Fibroblast of skin of left quadriceps (primary cell): ENCODE measurements around the gene TMED8.
"Not testable (repeated sequence)": the region's sequence is repeated elsewhere in the genome, so short reads cannot be mapped to it uniquely, and the experiment has no call there.

Experiments
- DNase-seq, 2 experiments: peaks; one replicate each; pipeline ENCODE4 v3.0.0-alpha.2; 2013; ENCODE audit warnings: low read depth in 2 of 2

The TMED8 gene

GRCh38 chr14:77376771-77377501, at the start of gene TMED8, which contains the start of gene SAMD15:
Gene TMED8, minus strand, starts transcription at chr14:77377094. Its CDS starts 41 bp downstream, at chr14:77377053.
Gene SAMD15, plus strand, starts transcription at chr14:77377379. Its CDS starts 40 bp downstream, at chr14:77377419.
- peak; percentile 48 to 51 for DNase-seq

- DNase-seq = no peak
Observed at GRCh38 chr14:77426396-77426795, 49.5 kb upstream of the TMED8 start.

- no peak for DNase-seq
Observed at GRCh38 chr14:77424862-77425261, 48.0 kb upstream of the TMED8 start.

GRCh38 chr14:77423423-77423822, 46.5 kb upstream of the TMED8 start, which contains the start of gene NOXRED1:
Gene NOXRED1, minus strand, starts transcription at chr14:77423523. Its CDS starts 634 bp downstream, at chr14:77422889.
- no peak for DNase-seq

- DNase-seq = peak; percentile 11 to 15
Observed at GRCh38 chr14:77421201-77421600, 44.3 kb upstream of the TMED8 start.

- DNase-seq = no peak
Observed at GRCh38 chr14:77416836-77417235, 39.9 kb upstream of the TMED8 start.

- DNase-seq = not testable (repeated sequence)
Observed at GRCh38 chr14:77416098-77416497, 39.2 kb upstream of the TMED8 start.

- not testable (repeated sequence) for DNase-seq
Observed at GRCh38 chr14:77415403-77416030, 38.6 kb upstream of the TMED8 start.

- no peak for DNase-seq
Observed at GRCh38 chr14:77409131-77409533, 32.2 kb upstream of the TMED8 start.

- DNase-seq = no peak
Observed at GRCh38 chr14:77407158-77407557, 30.3 kb upstream of the TMED8 start.

- DNase-seq = no peak
Observed at GRCh38 chr14:77406718-77407117, 29.8 kb upstream of the TMED8 start.

- no peak for DNase-seq
Observed at GRCh38 chr14:77406086-77406485, 29.2 kb upstream of the TMED8 start.

GRCh38 chr14:77403768-77404167, 26.9 kb upstream of the TMED8 start:
- no peak for DNase-seq

- DNase-seq = no peak
Observed at GRCh38 chr14:77400216-77400615, 23.3 kb upstream of the TMED8 start.

GRCh38 chr14:77390188-77390587, 13.3 kb upstream of the TMED8 start:
- DNase-seq = no peak

- no peak for DNase-seq
Observed at GRCh38 chr14:77378701-77379100, 1.8 kb upstream of the TMED8 start.

- no peak for DNase-seq
Observed at GRCh38 chr14:77377502-77377844, 579 bp upstream of the TMED8 start.

GRCh38 chr14:77375973-77376770, 722 bp downstream of the TMED8 start:
- no peak for DNase-seq

GRCh38 chr14:77375164-77375950, 1.5 kb downstream of the TMED8 start:
- DNase-seq = no peak

GRCh38 chr14:77372304-77372841, 4.5 kb downstream of the TMED8 start:
- no peak for DNase-seq

GRCh38 chr14:77369285-77369684, 7.6 kb downstream of the TMED8 start:
- DNase-seq = no peak
